Kidney tubule cell (primary cell): ENCODE measurements around the gene NCKAP5.

Source experiments
- DNase-seq: peaks from one replicate; pipeline ENCODE4 v3.0.0-alpha.2; 2018; ENCODE audit warnings: low spot score

NCKAP5 gene

GRCh38 chr2:133148187-133148586 lies 420.1 kb downstream of the NCKAP5 start:
- no peak for DNase-seq

- DNase-seq: no peak
Observed at GRCh38 chr2:133146893-133147292, 421.4 kb downstream of the NCKAP5 start.

GRCh38 chr2:133143645-133144044 lies 424.6 kb downstream of the NCKAP5 start:
- no peak for DNase-seq

GRCh38 chr2:133142087-133142486 lies 426.2 kb downstream of the NCKAP5 start:
- no peak for DNase-seq

- no peak for DNase-seq
Observed at GRCh38 chr2:133140620-133141019, 427.6 kb downstream of the NCKAP5 start.

- peak; percentile 16 for DNase-seq
Observed at GRCh38 chr2:133139847-133140533, 428.3 kb downstream of the NCKAP5 start.

GRCh38 chr2:133138693-133139092 lies 429.6 kb downstream of the NCKAP5 start:
- DNase-seq: peak; percentile 64

GRCh38 chr2:133135035-133135654 lies 433.1 kb downstream of the NCKAP5 start:
- no peak for DNase-seq

- no peak for DNase-seq
Observed at GRCh38 chr2:133130548-133131246, 437.6 kb downstream of the NCKAP5 start.

- no peak for DNase-seq
Observed at GRCh38 chr2:133124446-133124845, 443.8 kb downstream of the NCKAP5 start.

- no peak for DNase-seq
Observed at GRCh38 chr2:133123904-133124303, 444.4 kb downstream of the NCKAP5 start.

- DNase-seq: no peak
Observed at GRCh38 chr2:133123393-133123792, 444.9 kb downstream of the NCKAP5 start.

- no peak for DNase-seq
Observed at GRCh38 chr2:133122529-133122928, 445.7 kb downstream of the NCKAP5 start.

GRCh38 chr2:133120310-133120709 lies 448.0 kb downstream of the NCKAP5 start:
- DNase-seq: no peak

- DNase-seq: no peak
Observed at GRCh38 chr2:133110201-133110600, 458.1 kb downstream of the NCKAP5 start.

GRCh38 chr2:133109772-133110171 lies 458.5 kb downstream of the NCKAP5 start:
- DNase-seq: peak; percentile 70

GRCh38 chr2:133107058-133107815 lies 461.0 kb downstream of the NCKAP5 start:
- no peak for DNase-seq

GRCh38 chr2:133104871-133105270 lies 463.4 kb downstream of the NCKAP5 start:
- no peak for DNase-seq

GRCh38 chr2:133098787-133099186 lies 469.5 kb downstream of the NCKAP5 start:
- no peak for DNase-seq

GRCh38 chr2:133097666-133098065 lies 470.6 kb downstream of the NCKAP5 start:
- DNase-seq: peak; percentile 6

- no peak for DNase-seq
Observed at GRCh38 chr2:133092571-133092970, 475.7 kb downstream of the NCKAP5 start.

GRCh38 chr2:133090358-133090757 lies 477.9 kb downstream of the NCKAP5 start:
- DNase-seq: no peak

- no peak for DNase-seq
Observed at GRCh38 chr2:133086176-133086575, 482.1 kb downstream of the NCKAP5 start.
